NCI-H128 (cell line): Measurements from ENCODE around the gene COL4A6.

ENCODE experiments used
- DNase-seq: peaks from one replicate; lab custom pipeline; 2025; ENCODE audit not compliant: unreplicated experiment; lab: John Stamatoyannopoulos, UW

COL4A6 gene

DNA sequence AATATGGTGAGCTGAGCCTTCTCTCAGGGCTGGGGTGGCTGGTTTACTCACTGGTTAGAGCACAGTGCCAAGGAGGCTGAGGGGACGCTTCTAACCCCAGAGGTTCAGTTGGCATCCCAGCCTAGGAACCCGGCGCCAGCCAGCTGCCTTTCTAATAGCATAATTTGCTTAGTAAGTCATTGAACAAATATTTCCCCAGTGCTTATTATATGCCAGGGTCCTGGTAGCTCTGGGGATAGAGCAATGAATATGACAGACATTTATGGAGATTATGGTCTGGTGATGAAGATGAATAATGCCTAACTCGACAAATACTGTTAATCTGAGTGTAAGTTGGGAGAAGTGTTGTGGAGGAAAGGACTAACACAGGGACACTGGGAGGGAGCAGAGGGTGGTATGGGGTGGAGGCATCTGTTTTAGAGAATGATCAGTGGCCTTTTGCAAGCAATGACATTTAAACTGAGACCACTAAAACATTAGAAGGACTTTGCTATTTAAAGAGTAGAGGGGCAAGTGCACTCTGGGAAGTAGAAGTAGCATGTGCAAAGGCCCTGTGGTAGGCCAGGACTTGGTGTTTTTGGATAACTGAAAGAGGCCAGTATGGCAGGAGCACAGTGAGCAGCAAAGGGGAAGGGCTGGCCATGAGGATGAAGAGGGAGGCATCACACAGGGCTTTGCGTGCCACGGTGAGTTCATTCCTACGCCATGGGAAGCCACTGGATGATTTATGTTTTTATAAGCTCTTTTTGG is 274.7 kb downstream of the COL4A6 start:
- no peak for DNase-seq

DNA sequence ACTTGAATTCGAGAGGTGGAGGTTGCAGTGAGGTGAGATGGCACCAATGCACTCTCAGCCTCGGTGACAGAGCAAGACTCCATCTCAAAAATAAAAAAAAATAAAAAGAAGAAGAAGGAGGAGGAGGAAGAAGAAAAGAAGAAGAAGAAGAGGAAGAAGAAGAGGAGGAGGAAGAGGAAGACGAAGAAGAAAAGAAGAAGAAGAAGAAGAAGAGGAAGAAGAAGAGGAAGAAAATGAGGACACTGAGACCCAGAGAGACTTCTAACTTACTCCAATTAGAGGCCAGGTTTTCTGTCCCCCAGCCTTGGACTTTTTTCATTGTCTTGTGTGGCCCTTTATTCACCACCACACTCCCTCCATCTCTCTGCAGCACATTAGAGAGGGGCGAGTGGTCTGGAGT is 276.0 kb downstream of the COL4A6 start:
- DNase-seq, result no peak

- no peak for DNase-seq
Observed at GRCh38 chrX:108160309-108160708, 277.9 kb downstream of the COL4A6 start.

GRCh38 chrX:108159028-108159670 is 279.1 kb downstream of the COL4A6 start:
- no peak for DNase-seq

GRCh38 chrX:108157628-108158027 is 280.6 kb downstream of the COL4A6 start:
- no peak for DNase-seq

DNA sequence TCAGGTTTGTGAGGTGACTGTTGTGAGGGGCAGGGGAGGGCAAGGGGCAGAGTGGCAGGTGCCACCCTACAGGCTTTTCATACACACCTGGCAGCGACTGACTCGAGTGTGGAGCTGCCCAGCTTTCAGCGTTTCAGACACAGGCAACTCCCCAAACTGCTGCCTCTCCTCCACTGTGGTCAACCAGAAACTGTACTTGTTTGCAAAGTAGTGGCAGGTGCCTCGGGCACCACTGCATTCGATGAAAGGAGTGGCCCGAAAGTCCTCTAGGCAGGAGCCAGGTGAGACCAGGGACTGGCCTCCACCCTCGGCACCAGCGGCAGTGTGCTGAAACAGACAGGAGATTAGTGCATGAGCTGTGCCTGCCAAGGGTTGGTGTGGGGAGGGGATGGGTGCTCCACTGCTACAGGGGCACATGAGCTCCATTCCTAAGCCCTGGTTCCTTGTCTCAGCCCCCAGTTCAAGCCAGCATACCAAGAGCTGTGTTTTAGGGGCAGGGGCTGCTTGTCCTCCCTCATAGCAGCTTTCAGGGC is 281.2 kb downstream of the COL4A6 start:
- no peak for DNase-seq

- DNase-seq, result no peak
Observed at GRCh38 chrX:108156082-108156481, 282.1 kb downstream of the COL4A6 start.

GRCh38 chrX:108148524-108148923 is 289.7 kb downstream of the COL4A6 start:
- no peak for DNase-seq

GRCh38 chrX:108138814-108139702 is 299.2 kb downstream of the COL4A6 start:
- DNase-seq, result no peak

- no peak for DNase-seq
Observed at GRCh38 chrX:108134724-108135123, 303.5 kb downstream of the COL4A6 start.

DNA sequence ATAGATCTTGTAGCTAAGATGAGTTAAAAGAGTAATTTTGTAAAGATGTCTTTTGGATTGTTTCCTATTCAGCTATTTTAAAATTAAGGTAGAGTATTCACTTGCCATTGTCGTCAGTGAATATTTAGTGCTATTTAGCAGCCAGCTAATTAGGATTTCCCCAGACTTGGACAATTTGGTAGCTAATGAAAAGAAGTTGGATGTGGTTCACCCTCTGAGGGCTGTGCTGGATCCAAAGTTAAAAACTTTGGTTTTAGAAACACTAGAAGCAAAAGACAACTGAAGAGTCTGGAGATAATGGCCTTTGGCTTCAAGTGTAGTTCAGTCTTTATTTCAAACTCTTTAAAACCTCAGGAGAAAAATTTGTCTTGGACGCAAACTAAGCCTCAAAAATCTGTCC is 305.3 kb downstream of the COL4A6 start:
- no peak for DNase-seq

GRCh38 chrX:108132034-108132433 is 306.2 kb downstream of the COL4A6 start:
- no peak for DNase-seq

GRCh38 chrX:108131471-108131870 is 306.8 kb downstream of the COL4A6 start:
- no peak for DNase-seq

GRCh38 chrX:108130889-108131288 is 307.3 kb downstream of the COL4A6 start:
- no peak for DNase-seq

GRCh38 chrX:108127152-108127551 is 311.1 kb downstream of the COL4A6 start:
- no peak for DNase-seq

GRCh38 chrX:108126661-108127060 is 311.6 kb downstream of the COL4A6 start:
- DNase-seq, result no peak

- DNase-seq, result no peak
Observed at GRCh38 chrX:108123591-108124366, 314.4 kb downstream of the COL4A6 start.

GRCh38 chrX:108122748-108123147 is 315.5 kb downstream of the COL4A6 start:
- no peak for DNase-seq

GRCh38 chrX:108121291-108121690 is 316.9 kb downstream of the COL4A6 start:
- DNase-seq, result no peak

GRCh38 chrX:108117988-108118387 is 320.2 kb downstream of the COL4A6 start:
- no peak for DNase-seq

GRCh38 chrX:108114541-108114940 is 323.7 kb downstream of the COL4A6 start:
- no peak for DNase-seq
